Right lobe of liver (tissue), 6 donors: Measurements from ENCODE around the gene SCN7A. TPM values are rescaled to one million over a fixed set of nuclear protein-coding genes. Genes with fewer than 3 reads are reported as not detected.

Source experiments
- ATAC-seq, 4 donors: fragments of 200-7000 bp; cut with Tn5 transposase; one replicate each; pipeline ENCODE4 v1.9.1; 2020; ENCODE audit warnings: mild to moderate bottlenecking in 4 of 4, moderate library complexity in 4 of 4
- DNase-seq, 3 donors: peaks; one replicate each; pipeline ENCODE4 v3.0.0-alpha.2; 2020
- H3K27ac ChIP-seq, 3 donors: fragments of 200-600 bp; one replicate each; pipeline ENCODE4 v1.8.0; 2022
- H3K27me3 ChIP-seq, 2 donors: fragments of 200-600 bp; one replicate each; pipeline ENCODE4 v1.8.0; 2022
- H3K36me3 ChIP-seq, 4 donors: fragments of 200-600 bp; sonication (generic) in 1 of 4; one replicate each; pipeline versions ENCODE4 v1.5.1 to v1.8.0; 2017 to 2022; ENCODE audit warnings: control low read depth in 1 of 4
- H3K4me1 ChIP-seq, 4 donors: fragments of 200-600 bp; sonication (generic) in 1 of 4; one replicate each; pipeline versions ENCODE4 v1.5.1 to v1.8.0; 2017 to 2022; ENCODE audit warnings: control low read depth in 1 of 4
- H3K4me3 ChIP-seq, 3 donors: fragments of 200-600 bp; one replicate each; pipeline ENCODE4 v1.8.0; 2022
- H3K9me3 ChIP-seq, 4 donors: fragments of 200-600 bp; sonication (generic) in 1 of 4; one replicate each; pipeline versions ENCODE4 v1.5.1 to v1.8.0; 2017 to 2022; ENCODE audit warnings: control low read depth in 1 of 4
- CTCF ChIP-seq, 4 donors: fragments of 200-600 bp in 3 of 4; fragments of 450-650 bp in 1 of 4; IDR thresholded peaks; one replicate each; pipeline versions ENCODE4 v1.5.1 to v1.8.0; 2016 to 2022; ENCODE audit warnings: antibody characterized with exemption in 4 of 4, mild to moderate bottlenecking in 2 of 4
- POLR2A ChIP-seq: fragments of 450-650 bp; IDR thresholded peaks from one replicate; pipeline ENCODE4 v1.6.1; 2017; ENCODE audit warnings: antibody characterized with exemption, mild to moderate bottlenecking
- WGBS: methylation state at CpG from one replicate; pipeline ENCODE4 v1.1.6; 2018; ENCODE audit warnings: low coverage, low lambda C conversion rate; ENCODE audit not compliant: insufficient coverage; ENCODE audit errors: missing lambda C conversion rate; 5-methylcytosine and 5-hydroxymethylcytosine counted together
- intact Hi-C, 2 donors: fragments of 100-400 bp; cut with DNase I; formaldehyde crosslinking; loops; one replicate each; pipeline versions ENCODE4 v1.11.2 to v1.14.1; 2022
- long read RNA-seq: library from polyadenylated mRNA; unstranded; transcript quantifications from one replicate; pipeline ENCODE4 v2.0.0, GENCODE V29; 2019
- total RNA-seq, 6 experiments: library from RNA; depleted of rRNA in 2 of 6; stranded (reverse); fragments of >200 nt in 2 of 6; fragmentation: NEBNext Ultra II Directional in 3 of 6; extraction: Animal tissue kit (Norgen Biotek cat#: 25700) in 3 of 6; gene quantifications; one replicate each; pipeline versions ENCODE4 v1.1.0 to v1.2.4, GENCODE V29; 2016 to 2023
- donor health status: DM: no; HTN: yes; CAD: no.
- donor health status: DM: no; HTN: no; CAD: no.
- donor health status: DM: no; HTN: no; CAD: no.
- donor health status: DM: no; HTN: yes; CAD: no.
- donor health status: DM: no; HTN: yes; CAD: no.

SCN7A gene
- 1 to 10 TPM in 3 of 6 experiments, under 1 TPM in 3; 0.27 to 4.2 (median 1.2) TPM for total RNA-seq
- long read RNA-seq: 0 reads

GRCh38 chr2:166494140-166494624 lies at the start of gene SCN7A:
TSS of gene SCN7A (minus strand) at chr2:166494249. CDS start at chr2:166477696, 16,553 bp downstream.
- WGBS: 11% methylated on average over 16 of the region's 16 CpGs
- ATAC-seq (peak; percentile 21 to 63 (median 50)), DNase-seq (peak; percentile 31 to 53 (median 43))
- Histone ChIP-seq H3K9me3 (no peaks in the 10 kb centered on the region), H3K36me3 (no peaks in the 10 kb centered on the region), H3K4me3 (no peak within 1 kb of the TSS), H3K4me1 (no peaks in the 10 kb centered on the region), H3K27ac (no peak within 1 kb of the TSS), H3K27me3 (no peaks in the 10 kb centered on the region)
- intact Hi-C loops: no loop called here
- no peak for TF ChIP-seq POLR2A
- no peak for TF ChIP-seq CTCF (IDR thresholded peaks at IDR 0.05)

GRCh38 chr2:166539340-166540162 lies 45.5 kb upstream of the SCN7A start:
- H3K27ac ChIP-seq: no peak overlapping the region
- TF ChIP-seq CTCF (IDR thresholded peaks at IDR 0.05) (peak; percentile 69 to 81 (median 74)), POLR2A (no peak)
- intact Hi-C loops: loop anchor here in 1 of 2 donors (10.0 kb wide), 1 partner anchor 675 kb away; no protein-coding TSS in a partner anchor
- no peak overlapping the region for H3K4me3 ChIP-seq
- 30% methylated on average over 9 of the region's 9 CpGs for WGBS
- H3K27me3 ChIP-seq: no peaks in the 10 kb centered on the region
- H3K36me3 ChIP-seq: no peaks in the 10 kb centered on the region
- DNase-seq: no peak
- H3K4me1 ChIP-seq: no peaks in the 10 kb centered on the region
- ATAC-seq: peak; percentile 91 to 96 (median 94)
- H3K9me3 ChIP-seq: no peaks in the 10 kb centered on the region

GRCh38 chr2:166536111-166536510 lies 42.1 kb upstream of the SCN7A start:
- no peaks in the 10 kb centered on the region for H3K27me3 ChIP-seq
- no peaks in the 10 kb centered on the region for H3K4me1 ChIP-seq
- intact Hi-C loops: loop anchor here in 1 of 2 donors (10.0 kb wide), 1 partner anchor 679 kb away; no protein-coding TSS in a partner anchor
- DNase-seq: no peak
- H3K4me3 ChIP-seq: no peak overlapping the region
- no peaks in the 10 kb centered on the region for H3K36me3 ChIP-seq
- H3K9me3 ChIP-seq: no peaks in the 10 kb centered on the region
- TF ChIP-seq CTCF (IDR thresholded peaks at IDR 0.05): no peak
- no peak for TF ChIP-seq POLR2A
- no peak overlapping the region for H3K27ac ChIP-seq
- no peak for ATAC-seq
- WGBS: 76% methylated on average over 2 of the region's 2 CpGs

GRCh38 chr2:166521155-166521554 lies 27.1 kb upstream of the SCN7A start:
- intact Hi-C loops: no loop called here
- DNase-seq (no peak), ATAC-seq (peak in 1 of 4 donors; percentile 33)
- TF ChIP-seq POLR2A (no peak), CTCF (IDR thresholded peaks at IDR 0.05) (no peak)
- Histone ChIP-seq H3K9me3 (no peaks in the 10 kb centered on the region), H3K27me3 (no peaks in the 10 kb centered on the region), H3K27ac (no peak overlapping the region), H3K4me1 (no peaks in the 10 kb centered on the region), H3K4me3 (no peak overlapping the region), H3K36me3 (no peaks in the 10 kb centered on the region)
- 42% methylated on average over 3 of the region's 3 CpGs for WGBS
